WTC11 (cell line): Measurements from ENCODE around the gene ARSB.

Experiments
- AR ChIP-seq: fragments of 250-450 bp; sonication (Bioruptor Pico); IDR thresholded peaks from 2 replicates; pipeline ENCODE4 v1.9.0; 2021; ENCODE audit warnings: mild to moderate bottlenecking
- TF ChIP-seq, protein P1 (sequence below): fragments of 200-600 bp; IDR thresholded peaks from 2 replicates; pipeline ENCODE4 v1.8.0; 2022; ENCODE audit warnings: antibody characterized with exemption

- TF ChIP-seq AR (CRISPR knock-in tag), result no peak
- TF ChIP-seq, protein P1, sequence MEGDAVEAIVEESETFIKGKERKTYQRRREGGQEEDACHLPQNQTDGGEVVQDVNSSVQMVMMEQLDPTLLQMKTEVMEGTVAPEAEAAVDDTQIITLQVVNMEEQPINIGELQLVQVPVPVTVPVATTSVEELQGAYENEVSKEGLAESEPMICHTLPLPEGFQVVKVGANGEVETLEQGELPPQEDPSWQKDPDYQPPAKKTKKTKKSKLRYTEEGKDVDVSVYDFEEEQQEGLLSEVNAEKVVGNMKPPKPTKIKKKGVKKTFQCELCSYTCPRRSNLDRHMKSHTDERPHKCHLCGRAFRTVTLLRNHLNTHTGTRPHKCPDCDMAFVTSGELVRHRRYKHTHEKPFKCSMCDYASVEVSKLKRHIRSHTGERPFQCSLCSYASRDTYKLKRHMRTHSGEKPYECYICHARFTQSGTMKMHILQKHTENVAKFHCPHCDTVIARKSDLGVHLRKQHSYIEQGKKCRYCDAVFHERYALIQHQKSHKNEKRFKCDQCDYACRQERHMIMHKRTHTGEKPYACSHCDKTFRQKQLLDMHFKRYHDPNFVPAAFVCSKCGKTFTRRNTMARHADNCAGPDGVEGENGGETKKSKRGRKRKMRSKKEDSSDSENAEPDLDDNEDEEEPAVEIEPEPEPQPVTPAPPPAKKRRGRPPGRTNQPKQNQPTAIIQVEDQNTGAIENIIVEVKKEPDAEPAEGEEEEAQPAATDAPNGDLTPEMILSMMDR, result no peak
Measured at GRCh38 chr5:78974601-78975000, 10.5 kb downstream of the ARSB start.
